B cell (primary cell): ENCODE results near the gene CUBN. TPM values are rescaled to one million over a fixed set of nuclear protein-coding genes. Genes with fewer than 3 reads are reported as not detected.

Experiments used
- ATAC-seq: fragments of 200-7000 bp; cut with Tn5 transposase; one replicate; pipeline ENCODE4 v1.10.0; 2021; ENCODE audit warnings: low read depth, mild to moderate bottlenecking, moderate number of reproducible peaks, moderate library complexity
- CTCF ChIA-PET: fragments of 350-600 bp; sonication (Branson Sonifier 250); formaldehyde crosslinking; loops from one replicate; lab custom pipeline; 2021; ENCODE audit warnings: antibody characterized with exemption, inconsistent platforms; lab: Charles Lee
- POLR2A ChIA-PET: fragments of 350-600 bp; sonication (Branson Sonifier 250); formaldehyde crosslinking; loops from one replicate; lab custom pipeline; 2021; ENCODE audit warnings: antibody characterized with exemption; lab: Charles Lee
- DNase-seq: peaks from one replicate; pipeline ENCODE4 v3.0.0; 2013
- H2AFZ ChIP-seq: 2 replicates; pipeline ENCODE4 v1.6.1; 2012; ENCODE audit warnings: mild to moderate bottlenecking, low read depth, low read length; ENCODE audit not compliant: insufficient read depth, poor library complexity, severe bottlenecking
- H3K27ac ChIP-seq, 2 donors: 1 replicate in 1 of 2; 2 replicates in 1 of 2; pipeline ENCODE4 v1.5.1; 2012 to 2013; ENCODE audit warnings: low read length in 2 of 2, mild to moderate bottlenecking in 2 of 2, moderate library complexity in 1 of 2
- H3K27me3 ChIP-seq, 4 experiments: fragments of 200-600 bp in 1 of 4; sonication (generic) in 1 of 4; replicated peaks in 1 of 4; 1 replicate in 2 of 4; 2 replicates in 2 of 4; pipeline versions ENCODE4 v1.6.1 to v1.7.0; 2013 to 2016; ENCODE audit warnings: low read length in 3 of 4, mild to moderate bottlenecking in 2 of 4, mixed read lengths in 1 of 4, moderate library complexity in 1 of 4; ENCODE audit not compliant: insufficient read depth in 4 of 4, control insufficient read depth in 3 of 4; ENCODE audit errors: control extremely low read depth in 1 of 4
- H3K36me3 ChIP-seq, 2 experiments: replicated peaks in 1 of 2; 1 replicate in 1 of 2; 2 replicates in 1 of 2; pipeline versions ENCODE4 v1.6.1 to v1.7.1; 2013; ENCODE audit warnings: low read length in 1 of 2; ENCODE audit not compliant: insufficient read depth in 2 of 2, control insufficient read depth in 1 of 2; ENCODE audit errors: control extremely low read depth in 1 of 2, extremely low read depth in 1 of 2
- H3K4me1 ChIP-seq, 2 donors: fragments of 200-600 bp in 1 of 2; sonication (generic) in 1 of 2; 1 replicate in 1 of 2; 2 replicates in 1 of 2; pipeline versions ENCODE4 v1.5.1 to v1.6.1; 2013 to 2017; ENCODE audit warnings: low read length in 2 of 2; ENCODE audit not compliant: control insufficient read depth in 2 of 2, insufficient read depth in 2 of 2
- H3K4me2 ChIP-seq: replicated peaks from 2 replicates; pipeline ENCODE3; 2012; ENCODE audit warnings: mild to moderate bottlenecking, low read depth, low read length; ENCODE audit not compliant: poor library complexity, severe bottlenecking
- H3K4me3 ChIP-seq, 5 experiments: fragments of 200-600 bp in 1 of 5; sonication (generic) in 1 of 5; 1 replicate in 3 of 5; 2 replicates in 2 of 5; pipeline versions ENCODE4 v1.5.1 to v1.7.0; 2011 to 2016; ENCODE audit warnings: low read length in 4 of 5, mild to moderate bottlenecking in 4 of 5, low read depth in 2 of 5, control low read depth in 1 of 5, moderate library complexity in 1 of 5; ENCODE audit not compliant: insufficient read depth in 1 of 5; ENCODE audit errors: control extremely low read depth in 1 of 5, extremely low read depth in 1 of 5
- H3K79me2 ChIP-seq: fragments of 200-600 bp; sonication (generic); one replicate; pipeline ENCODE4 v1.6.0; 2016; ENCODE audit warnings: low read length; ENCODE audit not compliant: control insufficient read depth, insufficient read depth
- H3K9ac ChIP-seq: fragments of 200-600 bp; sonication (generic); 2 replicates; pipeline ENCODE4 v1.6.1; 2017; ENCODE audit warnings: mild to moderate bottlenecking, low read length, moderate library complexity
- H3K9me3 ChIP-seq, 3 donors: one replicate each; pipeline versions ENCODE4 v1.6.1 to v1.7.1; 2013; ENCODE audit warnings: low read length in 2 of 3; ENCODE audit not compliant: control insufficient read depth in 2 of 3, insufficient read depth in 1 of 3; ENCODE audit errors: control extremely low read depth in 1 of 3
- H4K20me1 ChIP-seq: 2 replicates; pipeline ENCODE4 v1.6.0; 2012; ENCODE audit warnings: mild to moderate bottlenecking, low read length; ENCODE audit not compliant: insufficient read depth, control insufficient read depth, poor library complexity, severe bottlenecking
- H3K27ac Mint-ChIP-seq: one replicate; pipeline ENCODE4 v1.8.0; 2021; ENCODE audit warnings: mixed read lengths
- H3K27me3 Mint-ChIP-seq: one replicate; pipeline ENCODE4 v1.8.0; 2021; ENCODE audit warnings: mixed read lengths
- H3K4me1 Mint-ChIP-seq: one replicate; pipeline ENCODE4 v1.8.0; 2021; ENCODE audit warnings: mixed read lengths
- H3K4me3 Mint-ChIP-seq: one replicate; pipeline ENCODE4 v1.8.0; 2021; ENCODE audit warnings: mixed read lengths
- H3K9me3 Mint-ChIP-seq: one replicate; pipeline ENCODE4 v1.8.0; 2022; ENCODE audit warnings: mixed read lengths; ENCODE audit not compliant: insufficient read depth
- EZH2 ChIP-seq: IDR thresholded peaks from 2 replicates; pipeline ENCODE4 v1.6.1; 2012; ENCODE audit warnings: borderline replicate concordance, low read depth, mild to moderate bottlenecking, moderate library complexity, low read length; ENCODE audit not compliant: insufficient read depth, poor library complexity, severe bottlenecking
- WGBS: methylation state at CpG from one replicate; pipeline ENCODE4 v1.1.5; 2013; ENCODE audit warnings: missing lambda C conversion rate; ENCODE audit not compliant: insufficient coverage; 5-methylcytosine and 5-hydroxymethylcytosine counted together
- intact Hi-C: fragments of 100-400 bp; cut with micrococcal nuclease; formaldehyde crosslinking; loops from one replicate; pipeline ENCODE4 v1.10.0; 2022
- polyA plus RNA-seq: library from polyadenylated mRNA; depleted of rRNA; stranded (reverse); fragments of >200 nt; gene quantifications from 2 replicates; pipeline ENCODE4 v1.2.3, GENCODE V29; 2012
- total RNA-seq, 2 donors: library from RNA; stranded (reverse); fragments of 120-200 nt in 1 of 2; gene quantifications; 1 replicate in 1 of 2; 2 replicates in 1 of 2; pipeline versions ENCODE4 v1.2.3 to v1.2.4, GENCODE V29; 2013 to 2022
- TF ChIP-seq, protein P1 (sequence below): fragments of 200-600 bp; IDR thresholded peaks from one replicate; pipeline ENCODE4 v1.8.0; 2022; ENCODE audit warnings: antibody characterized with exemption, mild to moderate bottlenecking

Gene CUBN
- total and polyA plus RNA-seq, 2 donors (not counting 1 experiment from before 2014, with no cell fraction given): 4.2 to 5.7 TPM

DNA sequence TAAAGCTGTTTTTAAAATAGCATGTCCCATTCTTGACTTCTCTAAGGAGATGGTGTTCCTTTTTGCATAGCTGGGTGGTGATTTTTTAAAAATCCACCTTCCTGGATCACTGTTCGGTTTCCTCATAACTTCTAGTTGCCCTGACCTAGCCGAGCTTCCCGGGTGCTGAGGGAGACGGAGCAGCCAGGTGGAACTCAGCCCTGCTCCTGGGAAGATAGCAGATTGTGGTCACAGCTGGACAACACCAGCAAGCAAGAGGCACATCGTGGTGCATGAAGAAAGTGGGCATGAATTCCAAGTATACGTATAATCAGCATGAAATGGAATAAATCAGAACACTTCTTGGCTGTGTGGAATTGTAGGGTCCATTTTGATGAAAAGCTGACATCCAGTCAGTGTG lies 238.9 kb downstream of the CUBN start:
- Histone ChIP-seq H3K4me1 (peaks cover 5 to 6% of the 10 kb centered on the region in 2 donors), H3K9ac (no peak overlapping the region), H3K27ac (no peak overlapping the region), H3K36me3 (no peaks in the 10 kb centered on the region), H3K4me2 (no peak overlapping the region), H3K4me3 (no peak overlapping the region), H3K79me2 (no peaks in the 10 kb centered on the region), H3K9me3 (peaks cover 0 to 2% (median 0%) of the 10 kb centered on the region in 3 donors), H4K20me1 (no peaks in the 10 kb centered on the region), H3K27me3 (peaks cover 0 to 3% (median 0%) of the 10 kb centered on the region in 4 experiments), H2AFZ (no peak overlapping the region)
- intact Hi-C loops: loop anchor here (1.0 kb wide), 2 partner anchors 359 to 367 kb away; no protein-coding TSS in a partner anchor
- no peak for TF ChIP-seq EZH2
- TF ChIP-seq, protein P1, sequence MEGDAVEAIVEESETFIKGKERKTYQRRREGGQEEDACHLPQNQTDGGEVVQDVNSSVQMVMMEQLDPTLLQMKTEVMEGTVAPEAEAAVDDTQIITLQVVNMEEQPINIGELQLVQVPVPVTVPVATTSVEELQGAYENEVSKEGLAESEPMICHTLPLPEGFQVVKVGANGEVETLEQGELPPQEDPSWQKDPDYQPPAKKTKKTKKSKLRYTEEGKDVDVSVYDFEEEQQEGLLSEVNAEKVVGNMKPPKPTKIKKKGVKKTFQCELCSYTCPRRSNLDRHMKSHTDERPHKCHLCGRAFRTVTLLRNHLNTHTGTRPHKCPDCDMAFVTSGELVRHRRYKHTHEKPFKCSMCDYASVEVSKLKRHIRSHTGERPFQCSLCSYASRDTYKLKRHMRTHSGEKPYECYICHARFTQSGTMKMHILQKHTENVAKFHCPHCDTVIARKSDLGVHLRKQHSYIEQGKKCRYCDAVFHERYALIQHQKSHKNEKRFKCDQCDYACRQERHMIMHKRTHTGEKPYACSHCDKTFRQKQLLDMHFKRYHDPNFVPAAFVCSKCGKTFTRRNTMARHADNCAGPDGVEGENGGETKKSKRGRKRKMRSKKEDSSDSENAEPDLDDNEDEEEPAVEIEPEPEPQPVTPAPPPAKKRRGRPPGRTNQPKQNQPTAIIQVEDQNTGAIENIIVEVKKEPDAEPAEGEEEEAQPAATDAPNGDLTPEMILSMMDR: no peak
- H3K4me1 Mint-ChIP-seq: peaks cover 10% of the 10 kb centered on the region
- no peak overlapping the region for H3K27ac Mint-ChIP-seq
- H3K9me3 Mint-ChIP-seq: peaks cover 4% of the 10 kb centered on the region
- H3K27me3 Mint-ChIP-seq: peaks cover 11% of the 10 kb centered on the region
- ATAC-seq (no peak), DNase-seq (no peak)
- CTCF ChIA-PET: interaction anchor here (0.9 to 2.3 kb wide), 4 partner anchors 75 to 370 kb away, joined by 3 to 11 read pairs (median 5); no protein-coding TSS in a partner anchor
- no peak overlapping the region for H3K4me3 Mint-ChIP-seq
- WGBS: 94% methylated on average over 5 of the region's 6 CpGs
- POLR2A ChIA-PET: interaction anchor here (0.5 kb wide), 1 partner anchor 428 kb away, joined by 7 read pairs; no protein-coding TSS in a partner anchor

DNA sequence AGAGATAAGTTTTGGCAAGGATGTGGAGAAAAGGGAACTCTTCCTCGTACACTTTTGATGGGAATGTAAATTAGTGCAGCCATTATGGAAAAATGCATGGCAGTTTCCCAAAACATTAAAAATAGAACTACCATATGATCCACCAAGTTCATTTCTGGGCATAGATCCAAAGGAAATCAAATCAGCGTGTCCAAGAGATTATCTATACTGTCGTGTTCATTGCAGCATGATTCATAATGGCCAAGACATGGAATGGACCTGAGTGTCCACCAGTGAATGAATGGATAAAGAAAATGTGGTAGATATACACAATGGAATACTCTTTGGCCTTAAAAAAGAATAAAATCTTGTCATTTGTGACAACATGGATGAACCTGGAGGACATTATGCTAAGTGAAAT lies 242.0 kb downstream of the CUBN start:
- WGBS: 100% methylated on average over 1 of the region's 3 CpGs
- H3K4me1 ChIP-seq: peaks cover 5 to 6% of the 10 kb centered on the region in 2 donors
- POLR2A ChIA-PET: no interaction called here

More for the DNA sequence above, 242.0 kb downstream of the CUBN start:
- Histone ChIP-seq H3K27ac (no peak overlapping the region), H4K20me1 (no peaks in the 10 kb centered on the region), H3K9ac (no peak overlapping the region), H3K9me3 (no peaks in the 10 kb centered on the region), H3K36me3 (no peaks in the 10 kb centered on the region), H2AFZ (no peak overlapping the region), H3K4me3 (no peak overlapping the region), H3K4me2 (no peak overlapping the region), H3K27me3 (peaks cover 0 to 3% (median 0%) of the 10 kb centered on the region in 4 experiments), H3K79me2 (no peaks in the 10 kb centered on the region)
- intact Hi-C loops: no loop called here
- DNase-seq (no peak), ATAC-seq (no peak)
- TF ChIP-seq EZH2: no peak
- TF ChIP-seq, protein P1: no peak
- H3K9me3 Mint-ChIP-seq: no peaks in the 10 kb centered on the region
- no peak overlapping the region for H3K27ac Mint-ChIP-seq
- peaks cover 11% of the 10 kb centered on the region for H3K27me3 Mint-ChIP-seq
- CTCF ChIA-PET: no interaction called here
- peaks cover 10% of the 10 kb centered on the region for H3K4me1 Mint-ChIP-seq
- no peak overlapping the region for H3K4me3 Mint-ChIP-seq
